Measurements from ENCODE around the gene VCL. TPM values are rescaled to one million over a fixed set of nuclear protein-coding genes. Genes with fewer than 3 reads are reported as not detected.

VCL gene
- total RNA-seq, 1 experiment from 2014 or later: 106 TPM

DNA sequence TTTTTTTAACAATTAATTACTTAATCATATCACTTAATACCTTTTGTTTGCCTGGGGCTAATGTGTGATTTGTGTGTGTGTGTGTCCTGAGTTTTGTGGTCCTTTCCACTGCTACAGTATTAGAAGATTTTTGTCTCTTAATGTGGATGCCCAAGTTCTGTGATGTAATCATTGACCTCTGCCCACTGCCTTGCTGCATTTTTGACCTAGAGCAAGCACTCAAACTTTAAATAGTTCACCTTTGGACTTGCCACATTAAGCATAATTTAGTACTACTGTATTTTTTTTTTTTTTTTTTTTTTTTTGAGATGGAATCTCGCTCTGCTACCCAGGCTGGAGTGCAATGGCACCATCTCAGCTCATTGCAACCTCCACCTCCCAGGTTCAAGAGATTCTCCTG lies 52.7 kb downstream of the VCL start:
- Histone ChIP-seq H2AFZ (ENCODE audit: low read depth, low read length, poor library complexity, severe bottlenecking) (no peak overlapping the region), H4K20me1 (ENCODE audit: insufficient read depth) (peaks cover 4% of the 10 kb centered on the region; the same call in 1 of the 2 replicates), H3K9ac (ENCODE audit: low read length) (no peak overlapping the region), H3K27ac (ENCODE audit: low read depth, low read length) (no peak overlapping the region), H3K9me3 (ENCODE audit: control insufficient read depth in 1 of 2, insufficient read depth in 1 of 2, low read depth in 1 of 2, low read length in 2 of 2) (no peaks in the 10 kb centered on the region), H3K79me2 (ENCODE audit: insufficient read depth, low read length) (peaks cover 99% of the 10 kb centered on the region), H3K4me2 (ENCODE audit: low read length) (no peak overlapping the region), H3K36me3 (ENCODE audit: control insufficient read depth in 1 of 2, insufficient read depth in 2 of 2, low read length in 2 of 2) (no peaks in the 10 kb centered on the region; a peak in 1 of 4 replicates), H3K9me2 (ENCODE audit: insufficient read depth) (no peaks in the 10 kb centered on the region), H3K4me3 (replicated peaks in 1 of 2; ENCODE audit: low read depth in 1 of 2, low read length in 2 of 2) (no peak overlapping the region), H3K27me3 (ENCODE audit: insufficient read depth, low read length) (no peaks in the 10 kb centered on the region), H3K4me1 (ENCODE audit: control insufficient read depth in 1 of 2, insufficient read depth in 2 of 2, low read length in 2 of 2) (peaks cover 24 to 59% of the 10 kb centered on the region in 2 experiments)
- TF ChIP-seq ELF1 (IDR thresholded peaks at IDR 0.05; ENCODE audit: borderline replicate concordance, low read depth): no peak
- TF ChIP-seq, protein P1, sequence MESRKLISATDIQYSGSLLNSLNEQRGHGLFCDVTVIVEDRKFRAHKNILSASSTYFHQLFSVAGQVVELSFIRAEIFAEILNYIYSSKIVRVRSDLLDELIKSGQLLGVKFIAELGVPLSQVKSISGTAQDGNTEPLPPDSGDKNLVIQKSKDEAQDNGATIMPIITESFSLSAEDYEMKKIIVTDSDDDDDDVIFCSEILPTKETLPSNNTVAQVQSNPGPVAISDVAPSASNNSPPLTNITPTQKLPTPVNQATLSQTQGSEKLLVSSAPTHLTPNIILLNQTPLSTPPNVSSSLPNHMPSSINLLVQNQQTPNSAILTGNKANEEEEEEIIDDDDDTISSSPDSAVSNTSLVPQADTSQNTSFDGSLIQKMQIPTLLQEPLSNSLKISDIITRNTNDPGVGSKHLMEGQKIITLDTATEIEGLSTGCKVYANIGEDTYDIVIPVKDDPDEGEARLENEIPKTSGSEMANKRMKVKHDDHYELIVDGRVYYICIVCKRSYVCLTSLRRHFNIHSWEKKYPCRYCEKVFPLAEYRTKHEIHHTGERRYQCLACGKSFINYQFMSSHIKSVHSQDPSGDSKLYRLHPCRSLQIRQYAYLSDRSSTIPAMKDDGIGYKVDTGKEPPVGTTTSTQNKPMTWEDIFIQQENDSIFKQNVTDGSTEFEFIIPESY (IDR thresholded peaks at IDR 0.05; ENCODE audit: extremely low read depth, insufficient replicate concordance, low read length): no peak
- TF ChIP-seq, protein P2, sequence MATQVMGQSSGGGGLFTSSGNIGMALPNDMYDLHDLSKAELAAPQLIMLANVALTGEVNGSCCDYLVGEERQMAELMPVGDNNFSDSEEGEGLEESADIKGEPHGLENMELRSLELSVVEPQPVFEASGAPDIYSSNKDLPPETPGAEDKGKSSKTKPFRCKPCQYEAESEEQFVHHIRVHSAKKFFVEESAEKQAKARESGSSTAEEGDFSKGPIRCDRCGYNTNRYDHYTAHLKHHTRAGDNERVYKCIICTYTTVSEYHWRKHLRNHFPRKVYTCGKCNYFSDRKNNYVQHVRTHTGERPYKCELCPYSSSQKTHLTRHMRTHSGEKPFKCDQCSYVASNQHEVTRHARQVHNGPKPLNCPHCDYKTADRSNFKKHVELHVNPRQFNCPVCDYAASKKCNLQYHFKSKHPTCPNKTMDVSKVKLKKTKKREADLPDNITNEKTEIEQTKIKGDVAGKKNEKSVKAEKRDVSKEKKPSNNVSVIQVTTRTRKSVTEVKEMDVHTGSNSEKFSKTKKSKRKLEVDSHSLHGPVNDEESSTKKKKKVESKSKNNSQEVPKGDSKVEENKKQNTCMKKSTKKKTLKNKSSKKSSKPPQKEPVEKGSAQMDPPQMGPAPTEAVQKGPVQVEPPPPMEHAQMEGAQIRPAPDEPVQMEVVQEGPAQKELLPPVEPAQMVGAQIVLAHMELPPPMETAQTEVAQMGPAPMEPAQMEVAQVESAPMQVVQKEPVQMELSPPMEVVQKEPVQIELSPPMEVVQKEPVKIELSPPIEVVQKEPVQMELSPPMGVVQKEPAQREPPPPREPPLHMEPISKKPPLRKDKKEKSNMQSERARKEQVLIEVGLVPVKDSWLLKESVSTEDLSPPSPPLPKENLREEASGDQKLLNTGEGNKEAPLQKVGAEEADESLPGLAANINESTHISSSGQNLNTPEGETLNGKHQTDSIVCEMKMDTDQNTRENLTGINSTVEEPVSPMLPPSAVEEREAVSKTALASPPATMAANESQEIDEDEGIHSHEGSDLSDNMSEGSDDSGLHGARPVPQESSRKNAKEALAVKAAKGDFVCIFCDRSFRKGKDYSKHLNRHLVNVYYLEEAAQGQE (IDR thresholded peaks at IDR 0.05; ENCODE audit: low read depth): no peak
- TF ChIP-seq EZH2 (IDR thresholded peaks at IDR 0.05): no peak
- no peak for TF ChIP-seq SP1 (IDR thresholded peaks at IDR 0.05; ENCODE audit: low read depth)
- TF ChIP-seq TCF7L2 (IDR thresholded peaks at IDR 0.05; ENCODE audit: borderline replicate concordance, extremely low read depth, insufficient read depth, insufficient read length): no peak
- no peak for TF ChIP-seq RAD21 (IDR thresholded peaks at IDR 0.05; ENCODE audit: low read depth)
- TF ChIP-seq POLR2A (IDR thresholded peaks at IDR 0.05; ENCODE audit: borderline replicate concordance, extremely low read depth, insufficient read depth, insufficient read length): no peak
- TF ChIP-seq, protein P3, sequence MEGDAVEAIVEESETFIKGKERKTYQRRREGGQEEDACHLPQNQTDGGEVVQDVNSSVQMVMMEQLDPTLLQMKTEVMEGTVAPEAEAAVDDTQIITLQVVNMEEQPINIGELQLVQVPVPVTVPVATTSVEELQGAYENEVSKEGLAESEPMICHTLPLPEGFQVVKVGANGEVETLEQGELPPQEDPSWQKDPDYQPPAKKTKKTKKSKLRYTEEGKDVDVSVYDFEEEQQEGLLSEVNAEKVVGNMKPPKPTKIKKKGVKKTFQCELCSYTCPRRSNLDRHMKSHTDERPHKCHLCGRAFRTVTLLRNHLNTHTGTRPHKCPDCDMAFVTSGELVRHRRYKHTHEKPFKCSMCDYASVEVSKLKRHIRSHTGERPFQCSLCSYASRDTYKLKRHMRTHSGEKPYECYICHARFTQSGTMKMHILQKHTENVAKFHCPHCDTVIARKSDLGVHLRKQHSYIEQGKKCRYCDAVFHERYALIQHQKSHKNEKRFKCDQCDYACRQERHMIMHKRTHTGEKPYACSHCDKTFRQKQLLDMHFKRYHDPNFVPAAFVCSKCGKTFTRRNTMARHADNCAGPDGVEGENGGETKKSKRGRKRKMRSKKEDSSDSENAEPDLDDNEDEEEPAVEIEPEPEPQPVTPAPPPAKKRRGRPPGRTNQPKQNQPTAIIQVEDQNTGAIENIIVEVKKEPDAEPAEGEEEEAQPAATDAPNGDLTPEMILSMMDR (IDR thresholded peaks at IDR 0.05 in 2 of 3, conservative IDR thresholded peaks at IDR 0.05 in 1 of 3; ENCODE audit: borderline replicate concordance in 1 of 3, insufficient read depth in 1 of 3, low read depth in 2 of 3, low read length in 2 of 3): no peak
- TF ChIP-seq, protein P4, sequence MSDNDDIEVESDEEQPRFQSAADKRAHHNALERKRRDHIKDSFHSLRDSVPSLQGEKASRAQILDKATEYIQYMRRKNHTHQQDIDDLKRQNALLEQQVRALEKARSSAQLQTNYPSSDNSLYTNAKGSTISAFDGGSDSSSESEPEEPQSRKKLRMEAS (IDR thresholded peaks at IDR 0.05): no peak
- no peak for TF ChIP-seq CBX3 (IDR thresholded peaks at IDR 0.05; ENCODE audit: low read depth)
- TF ChIP-seq SIN3A (IDR thresholded peaks at IDR 0.05; ENCODE audit: low read depth): no peak
- DNase-seq (ENCODE audit: low read depth, low spot score) (no peak), ATAC-seq (no peak)
- intact Hi-C loops (cut with micrococcal nuclease): no loop called here
- CTCF ChIA-PET: no interaction called here
- BruUV-seq (replicated peaks): no TSS peak
- RAD21 ChIA-PET (ENCODE audit: low non-redundant PET in 1 of 2, low total read pairs in 2 of 2, uncharacterized antibody in 2 of 2, unreplicated experiment in 2 of 2): no interaction called here
- POLR2A ChIA-PET: interaction anchor here (1.1 kb wide), 1 partner anchor 46 kb away, joined by 3 read pairs; no protein-coding TSS in a partner anchor

Data from HCT116 (cell line).